GM21576 (cell line): ENCODE measurements around the gene PEAK3.

Experiments used
- ATAC-seq: cut with Tn5 transposase; IDR thresholded peaks from one replicate; pipeline ENCODE4 v1.9.1; 2021; ENCODE audit warnings: mild to moderate bottlenecking, moderate library complexity; ENCODE audit not compliant: unreplicated experiment

Gene PEAK3

DNA sequence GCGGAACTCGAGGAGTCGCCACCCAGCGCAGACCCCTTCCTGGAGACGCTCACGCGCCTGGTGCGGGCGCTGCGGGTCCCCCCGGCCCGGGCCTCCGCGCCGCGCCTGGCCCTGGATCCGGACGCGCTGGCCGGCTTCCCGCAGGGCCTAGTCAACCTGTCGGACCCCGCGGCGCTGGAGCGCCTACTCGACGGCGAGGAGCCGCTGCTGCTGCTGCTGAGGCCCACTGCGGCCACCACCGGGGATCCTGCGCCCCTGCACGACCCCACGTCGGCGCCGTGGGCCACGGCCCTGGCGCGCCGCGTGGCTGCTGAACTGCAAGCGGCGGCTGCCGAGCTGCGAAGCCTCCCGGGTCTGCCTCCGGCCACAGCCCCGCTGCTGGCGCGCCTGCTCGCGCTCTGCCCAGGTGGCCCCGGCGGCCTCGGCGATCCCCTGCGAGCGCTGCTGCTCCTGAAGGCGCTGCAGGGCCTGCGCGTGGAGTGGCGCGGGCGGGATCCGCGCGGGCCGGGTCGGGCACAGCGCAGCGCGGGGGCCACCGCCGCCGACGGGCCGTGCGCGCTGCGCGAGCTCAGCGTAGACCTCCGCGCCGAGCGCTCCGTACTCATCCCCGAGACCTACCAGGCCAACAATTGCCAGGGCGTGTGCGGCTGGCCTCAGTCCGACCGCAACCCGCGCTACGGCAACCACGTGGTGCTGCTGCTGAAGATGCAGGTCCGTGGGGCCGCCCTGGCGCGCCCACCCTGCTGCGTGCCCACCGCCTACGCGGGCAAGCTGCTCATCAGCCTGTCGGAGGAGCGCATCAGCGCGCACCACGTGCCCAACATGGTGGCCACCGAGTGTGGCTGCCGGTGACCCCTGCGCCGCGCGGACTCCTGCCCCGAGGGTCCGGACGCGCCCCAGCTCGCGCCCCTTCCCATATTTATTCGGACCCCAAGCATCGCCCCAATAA is 30.6 kb downstream of the PEAK3 start:
- no peak for ATAC-seq

DNA sequence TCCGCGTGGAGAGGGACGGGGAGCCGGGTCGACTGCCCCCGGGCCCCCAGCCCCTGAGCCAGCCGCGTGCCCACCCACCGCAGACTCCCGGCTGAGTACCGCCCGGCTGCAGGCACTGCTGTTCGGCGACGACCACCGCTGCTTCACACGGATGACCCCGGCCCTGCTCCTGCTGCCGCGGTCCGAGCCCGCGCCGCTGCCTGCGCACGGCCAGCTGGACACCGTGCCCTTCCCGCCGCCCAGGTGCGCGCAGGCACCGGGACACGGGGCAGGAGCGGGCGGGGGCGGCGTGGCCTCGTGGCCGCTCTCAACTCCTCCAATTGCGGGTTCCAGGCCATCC is 31.2 kb downstream of the PEAK3 start:
- no peak for ATAC-seq

DNA sequence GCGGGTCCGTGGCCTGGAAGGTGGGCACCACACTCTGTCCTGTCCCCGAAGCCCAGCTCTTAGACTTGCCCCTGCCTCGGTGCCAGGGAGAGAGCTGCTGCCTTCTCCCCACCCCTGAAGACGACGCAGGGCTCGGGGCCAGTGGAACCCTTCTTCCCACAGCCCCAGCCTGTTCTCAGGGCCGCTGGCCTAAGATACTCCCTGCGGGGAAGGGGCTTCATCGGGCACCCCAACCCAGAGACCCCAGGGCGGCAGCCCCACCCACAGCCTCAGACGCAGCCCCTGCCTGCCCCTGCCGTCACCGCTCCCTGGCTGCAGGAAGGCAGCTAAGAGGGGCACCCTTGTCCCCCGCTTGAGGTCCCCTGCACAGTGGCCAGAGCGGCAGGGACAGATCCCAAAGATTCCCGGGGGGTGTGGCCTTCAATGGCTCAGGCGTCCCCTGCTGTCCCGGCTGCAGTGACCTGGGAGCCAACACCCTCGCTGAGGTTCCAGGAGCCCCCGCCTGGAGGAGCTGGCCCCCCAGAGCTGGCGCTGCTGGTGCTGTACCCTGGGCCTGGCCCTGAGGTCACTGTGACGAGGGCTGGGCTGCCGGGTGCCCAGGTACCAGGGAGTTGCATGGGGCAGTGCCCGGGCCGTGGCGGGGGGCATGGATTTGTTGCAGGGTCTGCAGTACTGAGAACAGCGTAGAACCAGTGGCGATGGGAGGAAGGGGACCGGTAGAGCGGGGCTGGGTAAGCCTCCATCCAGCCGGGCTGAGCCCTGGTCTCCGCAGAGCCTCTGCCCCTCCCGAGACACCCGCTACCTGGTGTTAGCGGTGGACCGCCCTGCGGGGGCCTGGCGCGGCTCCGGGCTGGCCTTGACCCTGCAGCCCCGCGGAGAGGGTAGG is 31.9 kb downstream of the PEAK3 start:
- no peak for ATAC-seq

DNA sequence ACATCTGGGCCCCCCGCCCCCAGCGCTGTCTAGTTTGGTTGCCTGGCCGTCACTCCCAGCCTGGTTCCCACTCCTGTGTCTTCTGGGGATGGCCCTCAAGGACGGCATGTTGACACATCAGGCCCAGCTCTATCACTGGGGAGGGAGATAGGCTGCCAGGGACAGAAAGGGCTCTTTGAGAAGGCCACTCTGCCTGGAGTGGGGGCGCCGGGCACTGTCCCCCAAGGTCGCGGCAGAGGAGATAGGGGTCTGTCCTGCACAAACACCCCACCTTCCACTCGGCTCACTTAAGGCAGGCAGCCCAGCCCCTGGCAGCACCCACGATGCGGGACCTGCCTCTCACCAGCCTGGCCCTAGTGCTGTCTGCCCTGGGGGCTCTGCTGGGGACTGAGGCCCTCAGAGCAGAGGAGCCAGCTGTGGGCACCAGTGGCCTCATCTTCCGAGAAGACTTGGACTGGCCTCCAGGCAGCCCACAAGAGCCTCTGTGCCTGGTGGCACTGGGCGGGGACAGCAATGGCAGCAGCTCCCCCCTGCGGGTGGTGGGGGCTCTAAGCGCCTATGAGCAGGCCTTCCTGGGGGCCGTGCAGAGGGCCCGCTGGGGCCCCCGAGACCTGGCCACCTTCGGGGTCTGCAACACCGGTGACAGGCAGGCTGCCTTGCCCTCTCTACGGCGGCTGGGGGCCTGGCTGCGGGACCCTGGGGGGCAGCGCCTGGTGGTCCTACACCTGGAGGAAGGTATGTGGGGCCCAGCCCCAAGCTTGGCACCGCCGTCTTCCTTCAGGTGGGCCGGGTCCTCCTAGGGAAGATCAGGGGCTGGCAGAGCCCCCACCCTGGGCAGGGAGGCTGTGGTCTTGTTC is 32.7 kb downstream of the PEAK3 start, which contains the start of gene AMH:
TSS of gene AMH (plus strand) at position 314 of the 857 bp plus-strand sequence. CDS start at position 324, 10 bp downstream.
- no peak for ATAC-seq

- ATAC-seq = no peak
These were observed 33.6 kb downstream of the PEAK3 start for GRCh38 chr19:2248136-2249009.

DNA sequence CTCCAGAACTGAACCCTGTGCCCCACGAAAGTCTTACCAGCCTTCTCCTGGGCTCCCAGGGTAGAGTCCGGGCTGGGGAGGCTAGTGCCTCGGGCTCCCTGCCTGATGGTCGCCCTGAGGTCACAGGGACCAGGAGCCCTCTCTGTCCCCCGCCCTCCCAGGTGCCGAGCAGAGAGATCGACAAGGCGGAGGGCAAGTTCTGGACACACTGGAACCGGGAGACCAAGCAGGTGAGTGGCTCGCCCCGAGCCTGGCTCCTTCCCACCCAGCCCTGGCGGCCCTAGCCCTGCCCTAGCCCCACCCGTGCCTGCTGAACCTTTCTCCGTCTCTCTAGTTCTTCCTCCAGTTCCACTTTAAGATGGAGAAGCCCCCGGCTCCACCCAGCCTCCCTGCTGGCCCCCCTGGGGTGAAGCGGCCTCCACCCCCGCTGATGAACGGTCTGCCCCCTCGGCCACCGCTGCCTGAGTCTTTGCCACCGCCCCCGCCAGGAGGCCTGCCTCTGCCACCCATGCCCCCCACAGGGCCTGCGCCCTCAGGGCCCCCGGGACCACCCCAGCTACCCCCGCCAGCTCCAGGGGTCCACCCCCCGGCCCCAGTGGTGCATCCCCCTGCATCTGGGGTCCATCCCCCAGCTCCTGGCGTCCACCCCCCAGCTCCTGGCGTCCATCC is 34.4 kb downstream of the PEAK3 start:
- ATAC-seq = no peak

- no peak for ATAC-seq
These were observed 35.1 kb downstream of the PEAK3 start for GRCh38 chr19:2246801-2247361.

GRCh38 chr19:2246014-2246620 is 35.9 kb downstream of the PEAK3 start:
- ATAC-seq = no peak

DNA sequence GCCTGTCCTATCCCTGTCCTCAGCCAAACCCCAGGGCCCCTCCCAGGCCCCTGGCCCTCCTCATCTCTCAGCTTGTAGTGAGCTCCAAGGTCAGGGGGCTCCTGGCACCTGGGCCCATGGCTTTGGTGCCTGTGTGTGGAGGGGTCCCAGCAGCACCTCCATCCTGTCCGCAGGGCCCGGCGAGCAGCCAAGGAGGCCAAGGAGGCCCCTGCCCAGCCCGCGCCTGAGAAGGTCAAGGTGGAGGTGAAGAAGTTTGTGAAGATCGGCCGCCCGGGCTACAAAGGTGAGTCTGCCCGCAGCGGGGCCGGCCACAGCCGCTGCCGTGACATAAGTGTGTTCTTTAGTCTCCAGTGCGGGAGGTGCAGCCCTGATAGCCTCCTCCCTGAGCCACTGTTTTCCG is 36.7 kb downstream of the PEAK3 start:
- no peak for ATAC-seq

GRCh38 chr19:2244486-2244885 is 37.5 kb downstream of the PEAK3 start:
- ATAC-seq = no peak

DNA sequence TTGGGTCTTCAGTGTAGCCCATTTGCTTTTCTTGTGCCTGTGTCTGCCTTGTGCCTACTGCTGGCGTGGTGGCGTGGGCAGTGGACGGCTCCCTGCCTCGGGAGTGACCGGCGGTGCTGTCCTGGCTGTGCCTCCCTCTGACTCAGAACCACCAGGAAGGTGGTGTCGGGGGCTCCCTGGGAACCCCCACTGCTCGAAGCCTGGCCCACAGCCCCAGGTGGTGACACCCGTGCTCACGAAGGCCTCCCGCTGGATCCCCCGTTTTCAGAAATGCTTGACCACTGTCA is 37.9 kb downstream of the PEAK3 start:
- ATAC-seq = no peak

DNA sequence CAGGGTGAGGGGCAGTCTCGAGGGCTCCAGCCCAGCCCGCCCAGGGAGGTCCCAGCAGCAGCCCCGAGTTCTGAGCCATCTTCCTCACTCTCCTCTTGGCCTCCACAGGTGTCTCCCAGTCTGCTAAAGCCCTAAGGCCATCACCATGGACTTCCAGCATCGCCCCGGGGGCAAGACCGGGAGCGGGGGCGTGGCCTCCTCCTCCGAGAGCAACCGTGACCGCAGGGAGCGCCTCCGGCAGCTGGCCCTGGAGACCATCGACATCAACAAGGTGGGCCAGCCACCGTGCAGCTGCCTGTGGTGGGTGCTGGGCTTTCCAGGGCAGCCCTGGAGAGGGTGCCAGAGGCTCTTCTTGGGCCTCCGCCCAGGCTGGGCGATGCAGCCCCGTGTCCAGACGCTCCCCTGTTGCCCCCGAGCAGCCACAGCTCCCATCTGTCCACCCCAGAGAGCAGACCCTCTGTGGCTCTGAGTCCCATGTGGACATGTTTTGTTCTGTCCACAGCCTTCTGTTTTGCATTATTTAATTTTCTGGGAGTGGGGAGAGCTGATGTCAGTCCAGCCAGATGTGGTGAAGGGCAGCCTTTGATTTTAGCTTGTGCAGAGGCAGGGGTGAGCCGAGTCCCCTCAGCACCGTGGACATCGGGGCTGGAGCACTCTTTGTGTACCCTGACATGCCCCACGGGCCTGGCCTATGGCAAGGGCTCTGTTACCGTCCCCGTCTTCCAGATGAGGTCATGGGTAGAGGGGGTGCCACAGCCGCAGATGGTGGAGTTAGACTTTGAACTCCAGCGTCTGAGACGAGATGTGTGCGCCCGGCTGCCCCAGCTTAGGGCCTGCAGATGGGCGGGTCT is 38.5 kb downstream of the PEAK3 start:
- ATAC-seq = no peak

DNA sequence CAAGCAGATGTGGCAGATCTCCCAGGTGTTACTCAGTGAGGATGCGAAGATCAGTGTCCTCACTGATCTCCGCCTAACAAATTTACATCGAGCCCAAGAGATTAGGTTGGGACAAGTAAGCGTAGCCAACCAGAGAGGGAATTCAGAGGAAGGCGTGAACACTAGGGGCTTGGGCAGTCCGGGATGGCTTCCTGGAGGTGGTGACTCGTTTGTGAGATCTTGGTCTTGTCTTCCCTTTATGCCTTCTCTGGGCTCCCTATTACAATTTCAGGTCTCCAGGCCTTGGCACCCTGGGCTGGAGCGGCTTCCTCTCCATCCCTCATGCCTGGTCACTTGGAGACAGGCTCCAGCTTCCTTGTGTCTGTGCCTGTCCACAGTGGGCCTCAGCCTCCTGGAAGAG is 39.2 kb downstream of the PEAK3 start:
- no peak for ATAC-seq

GRCh38 chr19:2242092-2242537 is 39.9 kb downstream of the PEAK3 start:
- no peak for ATAC-seq

DNA sequence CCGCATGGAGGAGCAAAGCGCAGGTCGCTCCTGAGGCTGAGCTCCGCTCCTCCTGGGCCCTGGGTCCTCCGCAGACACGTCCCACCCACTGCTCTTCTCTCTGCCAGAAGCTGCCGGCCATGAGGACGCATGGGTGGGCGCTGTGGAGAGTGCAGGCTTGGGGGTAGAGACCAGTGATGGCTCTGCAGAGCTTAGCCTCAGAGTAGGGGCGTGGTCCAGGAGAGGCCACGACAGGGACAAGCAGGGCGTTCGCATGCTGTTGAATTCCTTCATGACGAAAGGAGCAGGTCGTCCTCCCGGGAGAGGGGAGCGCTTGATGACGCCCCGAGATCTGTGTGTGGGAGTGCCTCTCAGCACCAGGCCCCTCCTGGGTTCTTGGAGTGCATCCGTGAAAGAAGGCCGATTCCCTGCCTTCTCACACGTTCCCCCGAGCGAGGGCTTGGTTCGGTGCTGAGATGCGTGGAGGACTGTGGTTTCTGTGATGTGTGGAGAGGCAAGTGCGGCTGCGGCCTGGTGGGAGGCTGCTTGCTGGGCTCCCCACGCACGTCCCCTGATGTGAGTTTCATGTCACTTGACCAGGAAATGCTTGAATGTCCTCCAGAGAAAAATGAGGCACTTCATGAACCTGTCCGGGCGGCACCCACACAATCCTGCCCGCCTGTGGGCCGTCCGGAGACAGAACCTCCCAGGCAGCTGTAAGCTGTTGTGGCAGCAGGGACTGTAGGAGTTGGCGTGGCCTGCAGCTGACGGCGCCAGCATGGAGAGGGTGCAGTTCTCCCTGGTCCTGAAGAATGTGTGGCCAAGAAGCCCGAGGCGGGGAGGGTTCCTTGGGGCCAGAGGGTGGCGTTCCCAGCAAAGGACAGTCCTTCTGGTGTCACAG is 40.9 kb downstream of the PEAK3 start:
- no peak for ATAC-seq

DNA sequence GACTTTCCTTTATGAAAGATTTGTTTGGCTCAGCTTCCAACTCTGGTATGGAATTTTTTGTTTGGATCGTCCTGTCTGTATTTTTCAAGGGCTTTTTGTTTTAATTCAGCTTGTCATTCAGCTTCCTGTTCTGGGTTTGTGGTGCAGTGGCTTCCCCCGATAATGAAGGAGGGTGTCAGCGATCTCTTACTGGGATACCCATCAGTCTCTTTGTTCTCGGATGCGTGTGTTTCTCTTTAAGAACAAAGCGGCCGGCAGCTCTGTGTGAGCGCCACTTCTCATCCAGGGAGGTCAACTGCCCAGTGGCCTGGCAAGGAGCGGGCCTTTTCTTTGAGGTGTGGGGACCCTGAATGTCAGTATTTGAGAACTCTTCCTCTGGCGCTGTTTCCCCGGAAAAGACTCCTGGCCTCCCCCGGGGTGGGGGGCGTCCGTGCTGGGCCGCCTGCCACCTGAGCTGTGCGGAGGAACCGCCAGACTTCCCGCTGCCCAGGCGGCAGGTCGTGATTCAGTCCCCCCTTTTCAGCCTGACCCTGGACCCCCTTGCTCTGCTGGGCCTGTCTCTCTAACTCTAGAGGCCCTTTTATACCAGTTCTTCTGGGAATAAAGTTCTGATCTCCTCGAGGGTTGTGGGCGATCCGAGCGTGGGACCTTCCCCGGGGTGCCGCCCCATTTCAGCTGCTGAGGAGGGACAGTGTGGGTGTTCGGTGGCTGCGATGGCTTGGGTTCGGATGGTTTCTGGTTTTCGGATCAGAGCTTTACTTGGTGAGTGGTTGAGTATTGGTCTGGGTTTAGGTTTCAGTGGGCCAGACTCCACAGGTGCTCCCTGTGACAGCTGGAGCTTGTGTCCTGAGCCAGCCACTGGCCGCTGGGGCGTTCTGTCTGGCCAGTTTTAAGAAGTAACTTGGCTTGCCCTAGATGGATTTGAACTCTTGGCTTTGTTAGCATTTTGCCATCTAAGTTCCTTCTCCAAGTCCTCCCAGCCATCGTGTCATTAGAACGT is 41.9 kb downstream of the PEAK3 start:
- ATAC-seq = no peak
